ENCODE results near the gene RETSAT. TPM values are rescaled to one million over a fixed set of nuclear protein-coding genes. Genes with fewer than 3 reads are reported as not detected.

Gene RETSAT
- polyA plus RNA-seq, 2 donors, result 35.3 to 46.2 TPM

DNA sequence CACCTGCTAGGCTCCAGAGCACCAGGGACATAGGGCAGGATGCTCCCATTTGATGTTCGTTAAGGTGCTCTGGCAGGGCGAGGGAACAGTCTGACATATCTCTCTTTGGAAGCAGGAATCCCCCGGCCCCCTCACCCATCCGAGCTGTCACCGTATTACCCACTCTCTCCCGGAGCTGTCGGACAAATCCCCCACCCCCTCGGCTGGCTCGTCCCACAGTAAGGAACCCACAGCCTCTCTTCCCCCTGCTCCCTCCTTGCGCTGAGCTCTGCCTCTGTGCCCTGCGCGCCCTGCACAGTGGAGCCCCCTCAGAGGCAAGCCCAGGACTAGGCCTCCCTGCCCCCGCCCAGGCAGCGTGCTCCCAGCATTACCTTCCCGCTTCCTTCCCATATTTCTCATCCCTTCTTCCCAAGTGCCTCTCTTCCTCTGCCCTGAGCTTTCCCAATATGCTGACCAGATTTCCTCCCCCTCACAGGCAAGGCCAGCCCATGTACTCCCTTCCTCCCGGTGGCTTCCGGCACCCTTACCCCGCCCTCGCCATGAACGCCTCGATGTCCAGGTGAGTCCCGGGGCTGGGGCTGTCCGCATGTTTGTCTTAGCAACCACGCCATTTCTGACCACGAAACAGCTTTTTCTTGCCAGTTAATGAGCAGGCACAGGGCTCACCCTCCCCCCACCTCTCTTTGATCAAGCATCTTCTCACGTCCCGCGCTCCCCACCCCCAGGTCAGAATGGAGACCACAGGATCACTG is 50.4 kb downstream of the RETSAT start:
- Histone ChIP-seq H3K9me3 (ENCODE audit: control insufficient read depth in 2 of 2, insufficient read depth in 1 of 2, low read depth in 1 of 2, low read length in 1 of 2) (no peaks in the 10 kb centered on the region), H3K36me3 (ENCODE audit: control insufficient read depth in 2 of 2, insufficient read depth in 2 of 2, low read length in 1 of 2) (peaks cover 2 to 4% of the 10 kb centered on the region in 2 donors), H3K4me1 (ENCODE audit: control insufficient read depth in 2 of 2, insufficient read depth in 2 of 2, low read length in 1 of 2) (peaks cover 0 to 2% of the 10 kb centered on the region in 2 donors), H3K4me3 (ENCODE audit: low read depth in 1 of 2, low read length in 2 of 2) (no peak overlapping the region), H3K27me3 (ENCODE audit: control insufficient read depth in 1 of 2, insufficient read depth in 2 of 2, low read length in 2 of 2) (no peaks in the 10 kb centered on the region), H3K27ac (ENCODE audit: low read depth in 2 of 2, low read length in 1 of 2) (no peak overlapping the region)
- WGBS, 2 donors, result 92 to 93% methylated on average over 28 of the region's 28 CpGs

DNA sequence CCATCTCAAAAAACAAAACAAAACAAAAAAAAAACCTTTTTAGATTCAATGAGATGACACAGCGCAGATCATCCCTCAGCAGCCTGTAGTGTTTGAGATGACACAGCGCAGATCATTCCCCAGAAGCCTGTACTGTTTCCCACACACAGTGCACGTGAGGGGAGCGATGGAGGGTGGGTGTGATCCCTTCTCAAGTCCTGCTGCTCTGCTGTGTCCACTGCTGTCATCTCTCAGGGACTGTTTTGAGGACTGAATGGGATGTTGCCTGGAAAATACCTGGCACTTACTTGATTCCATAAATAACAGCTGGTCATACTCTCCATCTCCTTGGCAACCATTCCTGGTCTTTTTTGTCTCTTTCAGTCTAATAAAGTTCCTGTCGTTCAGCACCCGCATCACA is 52.2 kb downstream of the RETSAT start:
- no peak overlapping the region for H3K4me3 ChIP-seq (ENCODE audit: low read depth in 1 of 2, low read length in 2 of 2)
- H3K36me3 ChIP-seq (ENCODE audit: control insufficient read depth in 2 of 2, insufficient read depth in 2 of 2, low read length in 1 of 2), result peaks cover 2 to 4% of the 10 kb centered on the region in 2 donors
- 84 to 87% methylated on average over 6 of the region's 6 CpGs for WGBS, 2 donors
- no peaks in the 10 kb centered on the region for H3K27me3 ChIP-seq (ENCODE audit: control insufficient read depth in 1 of 2, insufficient read depth in 2 of 2, low read length in 2 of 2)
- H3K27ac ChIP-seq (ENCODE audit: low read depth in 2 of 2, low read length in 1 of 2), result no peak overlapping the region
- H3K9me3 ChIP-seq (ENCODE audit: control insufficient read depth in 2 of 2, insufficient read depth in 1 of 2, low read depth in 1 of 2, low read length in 1 of 2), result no peaks in the 10 kb centered on the region
- H3K4me1 ChIP-seq (ENCODE audit: control insufficient read depth in 2 of 2, insufficient read depth in 2 of 2, low read length in 1 of 2), result no peaks in the 10 kb centered on the region

Other genes starting within 250 kb of the RETSAT start
- gene TCF7L1, start 221.1 kb downstream of the RETSAT start, polyA plus RNA-seq, result 1 to 10 TPM; 3.5 to 4.0 TPM
- gene TGOLN2, start 26.5 kb downstream of the RETSAT start, polyA plus RNA-seq, result 10 to 100 TPM; 13.1 to 15.1 TPM
- 10 to 100 TPM in 1 of 2 donors, 1 to 10 TPM in 1; 8.7 to 16.1 TPM for gene ELMOD3, start 241 bp upstream of the RETSAT start, polyA plus RNA-seq
- 100 to 1,000 TPM; 273 to 297 TPM for gene CAPG, start 55.8 kb upstream of the RETSAT start, polyA plus RNA-seq
- gene SH2D6, start 64.2 kb upstream of the RETSAT start, polyA plus RNA-seq, result under 1 TPM; 0.07 to 0.14 TPM
- gene MAT2A, start 184.6 kb upstream of the RETSAT start, polyA plus RNA-seq, result 100 to 1,000 TPM in 1 of 2 donors, 10 to 100 TPM in 1; 53.9 to 113 TPM
- gene GGCX, start 207.0 kb upstream of the RETSAT start, polyA plus RNA-seq, result 10 to 100 TPM; 10.2 to 18.1 TPM
- gene VAMP8, start 223.1 kb upstream of the RETSAT start, polyA plus RNA-seq, result 100 to 1,000 TPM; 337 to 430 TPM
- 10 to 100 TPM; 19.5 to 39.6 TPM for gene VAMP5, start 229.9 kb upstream of the RETSAT start, polyA plus RNA-seq
- gene RNF181, start 241.2 kb upstream of the RETSAT start, polyA plus RNA-seq, result 100 to 1,000 TPM; 159 to 189 TPM
- gene TMEM150A, start 248.2 kb upstream of the RETSAT start, polyA plus RNA-seq, result 1 to 10 TPM; 9.3 to 9.9 TPM